ENCODE measurements around the gene MANBA.

MANBA gene

GRCh38 chr4:102616636-102617035, 144.1 kb downstream of the MANBA start:
- H4K8ac ChIP-seq (ENCODE audit: low read length) = no peak overlapping the region
- H4K91ac ChIP-seq (ENCODE audit: low read length) = no peak overlapping the region
- no peaks in the 10 kb centered on the region for H3K79me1 ChIP-seq (replicated peaks; ENCODE audit: low read length, poor library complexity, severe bottlenecking)
- WGBS = over 99% methylated on average over 6 of the region's 9 CpGs
- H3K9me3 ChIP-seq (ENCODE audit: control insufficient read depth, low read length) = no peaks in the 10 kb centered on the region
- no peak overlapping the region for H3K23ac ChIP-seq (ENCODE audit: low read length in 2 of 2)
- peaks cover 6% of the 10 kb centered on the region for H3K4me1 ChIP-seq (ENCODE audit: control insufficient read depth, insufficient read depth, low read depth, low read length)
- H3K14ac ChIP-seq (ENCODE audit: low read length in 2 of 2) = no peak overlapping the region
- no peak overlapping the region for H3K4me2 ChIP-seq (ENCODE audit: low read length, poor library complexity, severe bottlenecking)
- H2BK12ac ChIP-seq (ENCODE audit: low read length in 2 of 2) = no peak overlapping the region
- H2BK5ac ChIP-seq (ENCODE audit: low read depth, low read length, poor library complexity, severe bottlenecking) = no peak overlapping the region
- H3K9ac ChIP-seq (ENCODE audit: low read length) = no peak overlapping the region
- no peak overlapping the region for H2BK120ac ChIP-seq (ENCODE audit: low read depth, low read length)
- DNase-seq = no peak
- H3K4ac ChIP-seq (ENCODE audit: low read depth in 1 of 2, low read length in 2 of 2) = no peak overlapping the region
- H2AK5ac ChIP-seq (ENCODE audit: low read length, severe bottlenecking) = no peak overlapping the region
- no peaks in the 10 kb centered on the region for H3K27me3 ChIP-seq (ENCODE audit: control insufficient read depth in 1 of 2, insufficient read depth in 1 of 2, low read length in 2 of 2)
- no peak overlapping the region for H3K18ac ChIP-seq (ENCODE audit: low read depth in 1 of 2, low read length in 2 of 2)
- no peak overlapping the region for H2AFZ ChIP-seq (ENCODE audit: low read depth, low read length)
- H3K36me3 ChIP-seq (ENCODE audit: control insufficient read depth in 1 of 2, insufficient read depth in 2 of 2, low read depth in 1 of 2, low read length in 2 of 2) = peaks cover 30 to 59% of the 10 kb centered on the region in 2 experiments
- H2BK15ac ChIP-seq (ENCODE audit: low read depth, poor library complexity, severe bottlenecking) = no peak overlapping the region
- no peak overlapping the region for H3K4me3 ChIP-seq (ENCODE audit: insufficient read depth in 1 of 2, low read depth in 1 of 2, low read length in 2 of 2)
- no peak overlapping the region for H3K27ac ChIP-seq (ENCODE audit: low read length, poor library complexity, severe bottlenecking)

GRCh38 chr4:102614801-102615200, 146.0 kb downstream of the MANBA start:
- 90% methylated on average over 9 of the region's 9 CpGs for WGBS
- no peaks in the 10 kb centered on the region for H3K9me3 ChIP-seq (ENCODE audit: control insufficient read depth, low read length)
- no peak for DNase-seq
- no peak overlapping the region for H3K4ac ChIP-seq (ENCODE audit: low read depth in 1 of 2, low read length in 2 of 2)
- H3K36me3 ChIP-seq (ENCODE audit: control insufficient read depth in 1 of 2, insufficient read depth in 2 of 2, low read depth in 1 of 2, low read length in 2 of 2) = peaks cover 39 to 77% of the 10 kb centered on the region in 2 experiments
- no peak overlapping the region for H4K91ac ChIP-seq (ENCODE audit: low read length)
- no peak overlapping the region for H2BK120ac ChIP-seq (ENCODE audit: low read depth, low read length)
- no peak overlapping the region for H4K8ac ChIP-seq (ENCODE audit: low read length)
- H3K4me1 ChIP-seq (ENCODE audit: control insufficient read depth, insufficient read depth, low read depth, low read length) = peaks cover under 1% of the 10 kb centered on the region
- no peaks in the 10 kb centered on the region for H3K27me3 ChIP-seq (ENCODE audit: control insufficient read depth in 1 of 2, insufficient read depth in 1 of 2, low read length in 2 of 2)
- H3K4me3 ChIP-seq (ENCODE audit: insufficient read depth in 1 of 2, low read depth in 1 of 2, low read length in 2 of 2) = no peak overlapping the region
- no peak overlapping the region for H2BK15ac ChIP-seq (ENCODE audit: low read depth, poor library complexity, severe bottlenecking)
- no peaks in the 10 kb centered on the region for H3K79me1 ChIP-seq (replicated peaks; ENCODE audit: low read length, poor library complexity, severe bottlenecking)
- H3K4me2 ChIP-seq (ENCODE audit: low read length, poor library complexity, severe bottlenecking) = no peak overlapping the region
- no peak overlapping the region for H2AK5ac ChIP-seq (ENCODE audit: low read length, severe bottlenecking)
- H3K14ac ChIP-seq (ENCODE audit: low read length in 2 of 2) = no peak overlapping the region
- no peak overlapping the region for H3K9ac ChIP-seq (ENCODE audit: low read length)
- H3K23ac ChIP-seq (ENCODE audit: low read length in 2 of 2) = no peak overlapping the region
- H3K27ac ChIP-seq (ENCODE audit: low read length, poor library complexity, severe bottlenecking) = no peak overlapping the region
- no peak overlapping the region for H2AFZ ChIP-seq (ENCODE audit: low read depth, low read length)
- H2BK12ac ChIP-seq (ENCODE audit: low read length in 2 of 2) = no peak overlapping the region
- no peak overlapping the region for H3K18ac ChIP-seq (ENCODE audit: low read depth in 1 of 2, low read length in 2 of 2)
- H2BK5ac ChIP-seq (ENCODE audit: low read depth, low read length, poor library complexity, severe bottlenecking) = no peak overlapping the region

GRCh38 chr4:102612824-102613366, 147.9 kb downstream of the MANBA start:
- H4K91ac ChIP-seq (ENCODE audit: low read length) = no peak overlapping the region
- H3K4me2 ChIP-seq (ENCODE audit: low read length, poor library complexity, severe bottlenecking) = no peak overlapping the region
- H3K18ac ChIP-seq (ENCODE audit: low read depth in 1 of 2, low read length in 2 of 2) = no peak overlapping the region
- no peak overlapping the region for H3K27ac ChIP-seq (ENCODE audit: low read length, poor library complexity, severe bottlenecking)
- H3K9me3 ChIP-seq (ENCODE audit: control insufficient read depth, low read length) = no peaks in the 10 kb centered on the region
- H2AK5ac ChIP-seq (ENCODE audit: low read length, severe bottlenecking) = no peak overlapping the region
- no peak for DNase-seq
- H3K79me1 ChIP-seq (replicated peaks; ENCODE audit: low read length, poor library complexity, severe bottlenecking) = no peaks in the 10 kb centered on the region
- no peaks in the 10 kb centered on the region for H3K27me3 ChIP-seq (ENCODE audit: control insufficient read depth in 1 of 2, insufficient read depth in 1 of 2, low read length in 2 of 2)
- no peak overlapping the region for H3K23ac ChIP-seq (ENCODE audit: low read length in 2 of 2)
- no peak overlapping the region for H3K9ac ChIP-seq (ENCODE audit: low read length)
- no peak overlapping the region for H3K4me3 ChIP-seq (ENCODE audit: insufficient read depth in 1 of 2, low read depth in 1 of 2, low read length in 2 of 2)
- no peak overlapping the region for H3K14ac ChIP-seq (ENCODE audit: low read length in 2 of 2)
- H2BK120ac ChIP-seq (ENCODE audit: low read depth, low read length) = no peak overlapping the region
- 81% methylated on average over 9 of the region's 11 CpGs for WGBS
- H2BK15ac ChIP-seq (ENCODE audit: low read depth, poor library complexity, severe bottlenecking) = no peak overlapping the region
- no peak overlapping the region for H2BK12ac ChIP-seq (ENCODE audit: low read length in 2 of 2)
- H3K36me3 ChIP-seq (ENCODE audit: control insufficient read depth in 1 of 2, insufficient read depth in 2 of 2, low read depth in 1 of 2, low read length in 2 of 2) = peaks cover 39 to 96% of the 10 kb centered on the region in 2 experiments
- no peaks in the 10 kb centered on the region for H3K4me1 ChIP-seq (ENCODE audit: control insufficient read depth, insufficient read depth, low read depth, low read length)
- no peak overlapping the region for H2BK5ac ChIP-seq (ENCODE audit: low read depth, low read length, poor library complexity, severe bottlenecking)
- no peak overlapping the region for H2AFZ ChIP-seq (ENCODE audit: low read depth, low read length)
- no peak overlapping the region for H3K4ac ChIP-seq (ENCODE audit: low read depth in 1 of 2, low read length in 2 of 2)
- H4K8ac ChIP-seq (ENCODE audit: low read length) = no peak overlapping the region

- no peak overlapping the region for H3K18ac ChIP-seq (ENCODE audit: low read depth in 1 of 2, low read length in 2 of 2)
- H3K36me3 ChIP-seq (ENCODE audit: control insufficient read depth in 1 of 2, insufficient read depth in 2 of 2, low read depth in 1 of 2, low read length in 2 of 2) = peaks cover 42 to 100% of the 10 kb centered on the region in 2 experiments
- no peaks in the 10 kb centered on the region for H3K79me1 ChIP-seq (replicated peaks; ENCODE audit: low read length, poor library complexity, severe bottlenecking)
- no peak overlapping the region for H3K14ac ChIP-seq (ENCODE audit: low read length in 2 of 2)
- no peaks in the 10 kb centered on the region for H3K27me3 ChIP-seq (ENCODE audit: control insufficient read depth in 1 of 2, insufficient read depth in 1 of 2, low read length in 2 of 2)
- H3K27ac ChIP-seq (ENCODE audit: low read length, poor library complexity, severe bottlenecking) = no peak overlapping the region
- no peak overlapping the region for H2BK15ac ChIP-seq (ENCODE audit: low read depth, poor library complexity, severe bottlenecking)
- H2BK120ac ChIP-seq (ENCODE audit: low read depth, low read length) = no peak overlapping the region
- no peak overlapping the region for H2AK5ac ChIP-seq (ENCODE audit: low read length, severe bottlenecking)
- H3K9ac ChIP-seq (ENCODE audit: low read length) = no peak overlapping the region
- H2BK5ac ChIP-seq (ENCODE audit: low read depth, low read length, poor library complexity, severe bottlenecking) = no peak overlapping the region
- no peak overlapping the region for H2BK12ac ChIP-seq (ENCODE audit: low read length in 2 of 2)
- no peak for DNase-seq
- WGBS = 98% methylated on average over 2 of the region's 2 CpGs
- H2AFZ ChIP-seq (ENCODE audit: low read depth, low read length) = no peak overlapping the region
- H4K8ac ChIP-seq (ENCODE audit: low read length) = no peak overlapping the region
- H3K4me2 ChIP-seq (ENCODE audit: low read length, poor library complexity, severe bottlenecking) = no peak overlapping the region
- H3K4me1 ChIP-seq (ENCODE audit: control insufficient read depth, insufficient read depth, low read depth, low read length) = peaks cover 1% of the 10 kb centered on the region
- H3K23ac ChIP-seq (ENCODE audit: low read length in 2 of 2) = no peak overlapping the region
- no peak overlapping the region for H3K4me3 ChIP-seq (ENCODE audit: insufficient read depth in 1 of 2, low read depth in 1 of 2, low read length in 2 of 2)
- no peak overlapping the region for H3K4ac ChIP-seq (ENCODE audit: low read depth in 1 of 2, low read length in 2 of 2)
- no peaks in the 10 kb centered on the region for H3K9me3 ChIP-seq (ENCODE audit: control insufficient read depth, low read length)
- no peak overlapping the region for H4K91ac ChIP-seq (ENCODE audit: low read length)
These were observed 148.6 kb downstream of the MANBA start for GRCh38 chr4:102612210-102612609.
